ENCODE data around the gene VPS26C.
"Not testable (repeated sequence)": the region's sequence is repeated elsewhere in the genome, so short reads cannot be mapped to it uniquely, and the experiment has no call there.

Gene VPS26C

DNA sequence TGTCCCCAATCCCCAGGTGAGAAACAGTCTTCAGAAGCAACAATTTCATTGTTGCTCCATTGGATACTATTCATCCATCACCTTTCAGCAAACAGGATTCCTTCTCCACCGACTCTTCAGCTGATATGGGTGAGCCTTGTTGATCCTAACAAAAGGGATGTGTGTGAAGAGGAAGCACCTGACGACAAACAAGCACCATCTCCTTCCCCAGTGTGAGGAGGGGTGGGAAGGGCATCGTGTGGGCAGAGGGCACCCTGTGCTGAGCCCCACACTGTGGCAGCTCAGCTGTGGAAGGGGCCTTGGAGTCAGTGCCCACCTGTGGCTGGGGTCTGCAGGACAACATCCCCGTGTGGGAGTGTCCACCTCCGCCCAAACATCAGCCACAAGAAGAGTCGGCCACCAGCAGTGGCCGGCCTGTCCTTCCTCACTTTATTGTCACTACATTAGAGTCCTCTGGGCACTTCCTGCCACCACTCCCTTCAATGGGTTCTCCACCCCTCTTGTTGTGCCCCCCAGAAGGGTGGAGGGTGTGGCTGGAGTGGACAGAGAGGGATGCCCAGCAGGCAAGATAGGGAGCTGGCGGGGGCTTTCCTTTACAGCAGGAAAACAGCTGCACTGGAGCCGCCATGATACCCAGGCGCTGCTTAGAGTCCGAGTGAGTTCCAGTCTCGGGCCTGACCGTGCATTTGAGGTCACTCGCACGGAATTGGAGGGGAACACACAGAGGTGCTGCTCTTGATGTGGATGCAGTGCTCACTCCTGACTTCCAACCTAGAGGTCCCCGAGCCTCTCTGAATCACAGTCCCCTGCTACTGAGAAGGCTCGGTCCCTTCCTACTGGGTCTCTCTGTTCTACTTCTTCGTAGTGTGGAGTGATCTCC, 40.9 kb downstream of the VPS26C start:
- peak overlapping the region; percentile 85 to 89 for H3K27ac Mint-ChIP-seq
- DNase-seq (no peak), ATAC-seq (no peak)
- peak overlapping the region; percentile 66 to 70 for H3K4me3 Mint-ChIP-seq
- H3K27me3 Mint-ChIP-seq: no peaks in the 10 kb centered on the region
- no peaks in the 10 kb centered on the region for H3K9me3 Mint-ChIP-seq
- peaks cover 56% of the 10 kb centered on the region for H3K4me1 Mint-ChIP-seq

DNA sequence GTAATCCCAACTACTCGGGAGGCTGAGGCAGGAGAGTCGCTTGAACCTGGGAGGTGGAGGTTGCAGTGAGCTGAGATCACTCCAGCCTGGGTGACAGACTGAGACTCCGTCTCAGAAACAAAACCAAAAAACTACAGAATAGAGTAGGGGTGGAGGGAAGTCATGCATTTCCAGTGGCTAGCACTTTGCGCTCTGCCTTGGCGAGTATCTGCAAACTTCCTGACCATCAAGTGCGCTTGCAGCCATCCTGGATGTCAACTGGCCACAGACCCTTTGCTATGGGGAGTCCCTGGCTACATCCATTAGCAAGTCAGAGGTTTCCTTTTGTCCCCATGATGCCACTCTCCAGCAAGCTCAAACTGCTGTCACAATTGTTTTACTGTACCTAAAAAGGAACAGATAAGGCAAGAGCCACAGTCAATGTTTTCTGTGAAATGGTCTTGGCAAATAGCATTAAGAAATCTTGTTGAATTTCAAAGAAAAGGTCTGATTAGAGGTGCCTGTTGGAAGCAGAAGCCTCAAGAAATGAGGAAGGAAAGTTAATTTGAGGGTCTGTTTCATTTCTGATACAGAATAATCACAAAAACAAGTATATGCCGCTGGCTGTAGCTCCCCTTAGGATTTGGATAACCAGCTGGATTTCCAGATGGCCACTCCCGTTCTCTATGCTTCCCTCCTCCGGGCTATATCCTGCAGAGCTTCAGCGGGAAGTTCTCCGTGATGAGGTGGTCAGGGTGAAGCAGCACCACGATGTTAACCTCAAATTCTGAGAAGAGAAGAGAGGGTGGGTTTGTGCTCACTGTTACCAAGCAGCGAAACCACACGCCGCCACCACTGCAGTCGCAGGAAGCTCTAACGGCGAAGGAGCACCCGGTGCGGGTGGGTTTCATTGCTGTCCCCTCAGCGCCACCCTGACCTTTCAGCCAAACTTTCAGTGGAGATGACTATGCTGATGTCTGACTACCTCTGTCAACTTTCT, 42.0 kb downstream of the VPS26C start:
- ATAC-seq: peak; percentile 67
- peaks cover 54% of the 10 kb centered on the region for H3K4me1 Mint-ChIP-seq
- H3K27ac Mint-ChIP-seq: peak overlapping the region; percentile 84 to 92
- peak; percentile 57 to 70 for DNase-seq
- peak overlapping the region; percentile 66 to 70 for H3K4me3 Mint-ChIP-seq
- no peaks in the 10 kb centered on the region for H3K27me3 Mint-ChIP-seq
- H3K9me3 Mint-ChIP-seq: no peaks in the 10 kb centered on the region

DNA sequence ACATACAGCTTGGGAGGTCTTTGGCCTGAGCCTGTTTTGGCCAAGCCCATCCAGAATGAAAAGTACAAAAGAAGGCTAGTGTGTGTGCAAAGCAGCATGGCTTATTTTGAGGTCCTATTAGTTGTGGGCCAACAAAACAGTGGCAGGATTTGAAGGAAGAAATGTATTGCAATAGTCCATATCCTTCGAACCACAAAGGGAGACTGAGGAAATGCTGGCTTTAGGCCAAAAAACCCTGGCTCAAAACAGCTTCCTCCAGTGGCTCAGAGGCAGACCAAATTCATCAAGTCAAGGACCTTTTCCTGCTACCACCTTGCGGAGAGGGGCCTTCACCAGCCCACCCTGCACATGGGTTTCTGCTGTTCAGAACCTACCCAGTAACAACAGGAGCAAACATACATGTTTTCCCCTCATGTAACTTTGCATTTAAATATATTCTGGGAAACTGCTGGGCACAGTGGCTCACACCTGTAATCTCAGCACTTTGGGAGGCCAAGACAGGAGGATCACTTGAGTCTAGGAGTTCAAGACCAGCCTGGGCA, 43.3 kb downstream of the VPS26C start:
- Mint-ChIP-seq H3K9me3 (no peaks in the 10 kb centered on the region), H3K4me3 (peak overlapping the region in 1 of 2 donors; percentile 70), H3K27ac (peak overlapping the region in 1 of 2 donors; percentile 63), H3K4me1 (peaks cover 62% of the 10 kb centered on the region), H3K27me3 (no peaks in the 10 kb centered on the region)
- DNase-seq: no peak
- ATAC-seq: no peak

DNA sequence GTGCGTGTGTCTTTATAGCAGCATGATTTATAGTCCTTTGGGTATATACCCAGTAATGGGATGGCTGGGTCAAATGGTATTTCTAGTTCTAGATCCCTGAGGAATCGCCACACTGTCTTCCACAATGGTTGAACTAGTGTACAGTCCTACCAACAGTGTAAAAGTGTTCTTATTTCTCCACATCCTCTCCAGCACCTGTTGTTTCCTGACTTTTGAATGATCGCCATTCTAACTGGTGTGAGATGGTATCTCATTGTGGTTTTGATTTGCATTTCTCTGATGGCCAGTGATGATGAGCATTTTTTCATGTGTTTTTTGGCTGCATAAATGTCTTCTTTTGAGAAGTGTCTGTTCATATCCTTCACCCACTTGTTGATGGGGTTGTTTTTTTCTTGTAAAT, 44.9 kb downstream of the VPS26C start:
- not testable (repeated sequence) for H3K27me3 Mint-ChIP-seq, ATAC-seq, H3K9me3 Mint-ChIP-seq, DNase-seq
- Mint-ChIP-seq H3K4me1 (peaks cover 61% of the 10 kb centered on the region), H3K27ac (peak overlapping the region in 1 of 2 donors; percentile 57), H3K4me3 (peak overlapping the region; percentile 51 to 58)

DNA sequence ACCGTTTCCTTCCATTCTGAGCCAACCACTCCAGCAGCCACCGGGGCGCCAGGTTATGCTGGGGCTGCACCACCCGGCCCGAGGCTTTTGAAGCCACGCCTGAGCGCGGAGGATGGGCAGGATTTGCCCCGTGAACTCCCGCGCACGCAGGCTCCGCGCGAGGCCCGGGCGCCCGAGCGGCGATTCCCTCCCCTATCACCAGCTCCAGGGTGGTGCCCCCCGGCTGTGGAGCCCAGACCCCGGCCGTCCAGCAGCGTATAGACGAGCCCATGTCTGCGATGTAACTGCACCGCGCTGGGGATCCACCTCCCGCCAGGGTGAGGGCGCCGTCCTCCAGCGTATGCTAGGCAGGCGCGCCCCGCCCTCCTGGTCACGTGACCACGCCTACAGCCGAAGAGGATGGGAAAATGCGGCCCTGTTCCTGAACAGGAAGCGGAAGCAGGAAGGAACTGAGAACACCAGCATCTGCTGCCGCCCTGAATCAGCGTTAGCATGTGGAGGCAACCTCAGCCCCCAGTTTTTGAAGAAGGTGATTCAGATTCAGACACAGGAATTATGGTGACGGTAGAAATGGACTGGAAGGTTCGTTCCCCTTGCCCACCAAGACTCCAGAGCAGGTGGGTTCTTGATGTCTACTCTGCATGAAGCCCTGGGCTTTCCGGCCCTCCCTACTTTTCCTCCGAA, 46.0 kb downstream of the VPS26C start:
- Mint-ChIP-seq H3K9me3 (no peaks in the 10 kb centered on the region), H3K27me3 (no peaks in the 10 kb centered on the region), H3K27ac (peak overlapping the region; percentile 97 to 99), H3K4me3 (peak overlapping the region; percentile 88 to 95), H3K4me1 (peaks cover 50% of the 10 kb centered on the region)
- ATAC-seq (peak; percentile 90), DNase-seq (peak; percentile 88 to 95)

DNA sequence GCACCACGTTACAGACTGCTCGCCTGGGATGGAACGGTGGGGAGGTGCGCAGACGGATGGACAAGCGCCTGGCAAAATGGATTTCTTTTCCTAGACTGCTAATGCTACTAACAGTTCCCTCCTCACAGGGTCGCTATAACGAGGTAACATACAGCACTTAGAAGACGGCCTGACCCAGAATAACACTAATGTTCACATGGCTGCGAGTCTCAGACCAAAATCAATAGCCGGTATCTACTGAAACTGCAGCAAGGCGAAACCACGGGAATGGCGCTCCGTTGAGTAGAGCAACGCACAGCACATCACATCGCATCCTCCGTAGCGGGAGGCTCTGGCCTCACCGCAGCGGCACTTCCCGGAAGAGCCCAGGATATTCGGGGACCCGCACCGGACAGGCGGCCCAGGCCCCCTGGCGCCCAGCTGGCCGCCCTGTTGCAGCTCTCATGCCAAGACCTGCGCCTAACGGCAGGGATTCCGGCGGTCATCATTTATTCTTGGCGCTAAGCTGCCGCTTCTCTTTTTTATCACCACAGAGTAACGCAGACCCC, 46.6 kb downstream of the VPS26C start:
- Mint-ChIP-seq H3K4me1 (peaks cover 44% of the 10 kb centered on the region), H3K27me3 (no peaks in the 10 kb centered on the region), H3K27ac (peak overlapping the region; percentile 97 to 99), H3K4me3 (peak overlapping the region; percentile 88 to 95), H3K9me3 (no peaks in the 10 kb centered on the region)
- ATAC-seq (peak; percentile 59), DNase-seq (no peak)

DNA sequence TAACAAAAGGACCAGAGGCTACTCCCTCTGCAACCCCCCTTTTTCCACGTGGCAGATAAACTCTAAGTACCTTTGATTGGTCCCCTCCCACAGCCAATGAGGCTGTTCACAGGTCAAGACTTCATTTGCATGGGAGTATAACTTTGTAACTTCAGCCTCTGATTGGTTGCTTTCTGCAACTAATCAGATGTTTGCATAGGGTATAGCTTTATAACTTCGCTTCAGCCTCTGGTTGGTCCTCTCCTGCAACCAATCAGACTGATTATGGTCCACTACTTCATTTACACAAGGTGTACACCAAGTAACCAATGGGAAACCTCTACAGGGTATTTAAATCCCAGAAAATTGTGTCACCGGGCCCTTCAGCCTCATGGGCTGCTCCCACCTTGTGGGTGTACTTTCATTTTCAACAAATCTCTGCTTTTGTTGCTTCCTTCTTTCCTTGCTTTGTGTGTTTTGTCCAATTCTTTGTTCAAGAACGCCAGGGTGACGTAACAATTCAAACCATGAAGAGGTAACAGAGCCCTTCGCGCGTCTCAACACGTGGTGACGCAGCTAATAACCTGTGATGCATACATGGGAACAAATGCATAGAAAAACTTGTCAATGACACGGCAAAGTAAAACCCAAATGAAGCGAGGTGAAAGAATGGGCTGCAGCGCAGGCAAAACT, 47.2 kb downstream of the VPS26C start:
- ATAC-seq (peak; percentile 4), DNase-seq (peak in 1 of 2 donors; percentile 36)
- Mint-ChIP-seq H3K4me3 (peak overlapping the region; percentile 88 to 95), H3K27me3 (no peaks in the 10 kb centered on the region), H3K9me3 (no peaks in the 10 kb centered on the region), H3K27ac (peak overlapping the region; percentile 97 to 99), H3K4me1 (peaks cover 38% of the 10 kb centered on the region)

DNA sequence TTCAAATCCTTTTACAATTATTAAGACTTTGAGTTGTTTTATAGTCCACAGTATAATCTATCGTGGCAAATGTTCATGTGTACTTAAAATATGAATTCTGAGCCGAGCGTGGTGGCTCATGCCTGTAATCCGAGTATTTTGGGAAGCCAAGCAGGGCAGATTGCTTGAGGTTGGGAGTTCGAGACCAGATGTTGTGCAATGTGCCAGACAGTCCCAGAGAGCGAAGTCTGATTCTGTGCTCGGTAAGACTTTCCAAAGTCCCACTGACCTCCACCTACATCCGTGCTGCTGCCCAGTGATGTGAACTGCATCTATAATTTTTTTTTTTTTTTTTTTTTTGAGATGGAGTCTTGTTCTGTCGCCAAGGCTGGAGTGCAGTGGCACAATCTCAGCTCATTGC, 52.2 kb downstream of the VPS26C start:
- H3K27ac Mint-ChIP-seq: no peak overlapping the region

DNA sequence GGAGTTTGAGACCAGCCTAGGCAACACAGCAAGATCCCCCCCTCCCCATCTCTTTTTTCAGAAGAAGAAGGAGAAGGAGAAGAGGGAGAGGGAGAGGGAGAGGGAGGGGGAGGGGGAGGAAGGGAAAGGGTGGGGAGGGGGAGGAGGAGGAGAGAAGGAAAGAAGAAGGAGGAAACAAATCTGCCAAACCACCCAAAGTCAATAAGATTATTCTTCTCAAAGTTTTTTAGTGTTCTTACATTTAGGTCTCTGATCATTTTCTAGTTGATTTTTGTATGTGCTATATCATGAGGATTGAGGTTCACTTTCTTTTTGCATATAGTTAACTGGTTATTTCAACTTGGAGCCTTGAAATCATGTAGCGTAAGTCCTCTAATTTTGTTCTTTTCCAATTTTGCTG, 56.3 kb downstream of the VPS26C start:
- no peak overlapping the region for H3K27ac Mint-ChIP-seq
- H3K9me3 Mint-ChIP-seq: no peaks in the 10 kb centered on the region
- DNase-seq (no peak), ATAC-seq (no peak)
- peaks cover 35% of the 10 kb centered on the region for H3K4me1 Mint-ChIP-seq
- H3K27me3 Mint-ChIP-seq: no peaks in the 10 kb centered on the region
- H3K4me3 Mint-ChIP-seq: no peak overlapping the region

More for the DNA sequence above, 52.2 kb downstream of the VPS26C start:
- ATAC-seq (no peak), DNase-seq (no peak)
- Mint-ChIP-seq H3K9me3 (no peaks in the 10 kb centered on the region), H3K4me1 (peaks cover 6% of the 10 kb centered on the region), H3K27me3 (no peaks in the 10 kb centered on the region), H3K4me3 (no peak overlapping the region)

DNA sequence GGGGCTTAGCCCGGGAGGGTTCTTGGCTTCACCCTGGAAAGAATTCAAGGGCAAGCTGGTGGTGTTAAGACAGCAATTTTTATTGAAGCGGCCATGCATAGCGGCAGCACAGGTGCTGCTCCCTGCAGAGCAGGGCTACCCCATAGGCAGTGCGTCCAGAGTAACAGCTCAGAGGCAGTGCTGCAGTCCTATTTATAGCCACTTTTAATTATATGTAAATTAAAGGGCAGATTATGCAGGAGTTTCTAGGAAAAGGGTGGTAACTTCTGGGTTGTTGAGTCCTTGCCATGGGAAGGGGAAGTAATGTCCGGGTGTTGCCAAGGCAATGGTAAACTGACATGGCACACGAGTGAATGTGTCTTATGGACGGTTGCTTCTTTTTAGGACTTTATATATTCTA, 57.0 kb downstream of the VPS26C start:
- peaks cover 35% of the 10 kb centered on the region for H3K4me1 Mint-ChIP-seq
- H3K9me3 Mint-ChIP-seq: no peaks in the 10 kb centered on the region
- H3K27ac Mint-ChIP-seq: no peak overlapping the region
- DNase-seq (no peak), ATAC-seq (no peak)
- H3K4me3 Mint-ChIP-seq: no peak overlapping the region
- H3K27me3 Mint-ChIP-seq: no peaks in the 10 kb centered on the region

DNA sequence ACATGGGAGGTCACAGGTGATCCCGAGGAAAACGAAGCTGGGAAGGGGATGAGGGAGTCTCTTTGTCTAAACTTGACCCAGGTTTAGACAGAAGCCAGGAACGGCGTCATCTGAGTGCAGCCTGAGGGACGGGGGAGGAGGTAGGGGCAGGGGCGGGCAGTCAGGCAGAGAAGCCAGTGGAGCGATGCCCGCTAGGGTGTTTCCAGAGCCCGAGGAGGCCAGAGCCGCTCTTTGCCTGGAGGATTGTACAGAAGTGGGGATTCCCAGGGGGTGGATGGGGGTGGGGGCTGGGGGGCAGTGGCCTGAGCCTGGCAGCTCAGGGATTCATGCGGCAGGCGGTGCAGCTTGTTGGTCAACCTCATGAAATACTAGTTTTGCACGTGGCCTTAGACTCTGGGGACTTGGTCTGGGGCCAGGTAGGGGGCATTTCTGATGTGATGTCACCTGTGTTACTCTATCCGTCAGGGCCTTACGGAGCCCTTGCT, 58.4 kb downstream of the VPS26C start:
- no peak for DNase-seq
- Mint-ChIP-seq H3K27ac (no peak overlapping the region), H3K4me3 (peak overlapping the region in 1 of 2 donors; percentile 81)

DNA sequence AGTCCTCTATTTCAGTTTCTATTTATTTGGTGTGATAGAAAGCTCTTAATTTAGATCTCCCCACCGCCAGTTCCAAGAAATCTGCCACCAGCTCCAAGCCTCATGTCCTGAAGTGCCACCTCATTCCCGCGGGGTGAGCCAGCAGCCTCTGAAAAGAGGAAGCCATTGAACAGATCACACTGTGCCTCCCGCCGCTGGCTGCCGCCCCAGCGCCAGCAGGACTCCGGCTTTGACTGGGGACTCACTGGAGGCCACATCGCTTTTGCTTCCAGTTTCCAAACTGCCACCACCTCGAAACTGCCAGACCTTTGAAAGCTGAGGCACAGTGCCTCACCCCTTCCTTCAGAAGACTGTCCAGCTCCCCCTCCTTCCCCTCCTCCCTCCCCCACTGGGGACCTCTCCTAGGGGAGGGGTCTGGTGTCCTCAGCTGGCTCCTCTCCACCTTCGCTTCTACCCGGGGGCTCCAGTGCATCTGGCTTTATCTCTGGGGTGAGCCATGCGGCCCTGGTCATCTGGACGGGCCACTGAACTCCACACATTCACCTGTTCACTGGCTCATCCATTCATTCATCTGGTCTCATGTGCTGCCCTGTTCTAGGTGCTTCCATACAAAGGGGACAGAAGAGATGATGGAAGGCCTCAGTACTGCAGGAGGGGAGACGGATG, 58.9 kb downstream of the VPS26C start:
- Mint-ChIP-seq H3K27ac (peak overlapping the region; percentile 22 to 91), H3K4me3 (peak overlapping the region; percentile 73 to 81), H3K9me3 (no peaks in the 10 kb centered on the region), H3K27me3 (no peaks in the 10 kb centered on the region), H3K4me1 (peaks cover 35% of the 10 kb centered on the region)
- DNase-seq (peak in 1 of 2 donors; percentile 40), ATAC-seq (peak; percentile 83)

More for the DNA sequence above, 58.4 kb downstream of the VPS26C start:
- no peaks in the 10 kb centered on the region for H3K9me3 Mint-ChIP-seq
- H3K27me3 Mint-ChIP-seq: no peaks in the 10 kb centered on the region
- peaks cover 35% of the 10 kb centered on the region for H3K4me1 Mint-ChIP-seq
- no peak for ATAC-seq

DNA sequence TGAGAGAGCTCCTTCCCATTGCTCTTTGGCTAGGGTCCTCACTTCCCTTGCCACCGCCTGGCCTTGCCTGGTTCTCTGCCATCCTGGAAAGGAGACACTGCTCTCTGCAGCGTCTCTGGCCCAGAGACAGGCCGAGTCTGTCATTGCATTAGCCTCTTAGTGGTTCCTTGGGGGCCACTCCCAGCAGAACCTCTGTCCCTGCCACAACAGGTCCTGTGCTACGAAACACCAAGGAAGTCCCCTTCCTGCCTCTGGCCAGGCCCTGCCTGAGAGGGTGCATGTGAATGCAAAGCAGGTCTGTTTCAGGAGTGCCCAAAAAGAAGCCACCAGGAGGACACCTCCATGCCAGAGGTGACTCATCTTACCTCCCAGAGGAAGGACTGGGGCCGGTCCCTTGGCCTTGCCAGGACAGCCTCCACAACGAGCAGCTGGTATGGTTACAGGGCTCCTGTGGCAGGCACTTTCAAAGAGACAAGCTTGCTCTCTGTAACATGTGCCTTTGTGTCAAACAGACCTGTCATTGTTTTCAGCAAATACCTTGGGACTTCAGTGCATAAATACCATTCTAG, 59.6 kb downstream of the VPS26C start:
- peak; percentile 77 for ATAC-seq
- Mint-ChIP-seq H3K4me3 (peak overlapping the region; percentile 73 to 81), H3K9me3 (no peaks in the 10 kb centered on the region), H3K4me1 (peaks cover 35% of the 10 kb centered on the region), H3K27me3 (no peaks in the 10 kb centered on the region), H3K27ac (peak overlapping the region; percentile 22 to 91)
- DNase-seq: peak in 1 of 2 donors; percentile 31
